GM20000 (cell line): ENCODE measurements around the gene SLC25A5.

Experiments used
- DNase-seq: peaks from one replicate; pipeline ENCODE4 v3.0.0; 2012; ENCODE audit warnings: low spot score
- TF ChIP-seq, protein P1 (sequence below): IDR thresholded peaks from 2 replicates; pipeline ENCODE4 v1.5.1; 2012; ENCODE audit warnings: mild to moderate bottlenecking, control low read depth; ENCODE audit errors: extremely low read depth, missing control alignments

SLC25A5 gene

GRCh38 chrX:119466970-119467369, 1.3 kb upstream of the SLC25A5 start:
- TF ChIP-seq, protein P1, sequence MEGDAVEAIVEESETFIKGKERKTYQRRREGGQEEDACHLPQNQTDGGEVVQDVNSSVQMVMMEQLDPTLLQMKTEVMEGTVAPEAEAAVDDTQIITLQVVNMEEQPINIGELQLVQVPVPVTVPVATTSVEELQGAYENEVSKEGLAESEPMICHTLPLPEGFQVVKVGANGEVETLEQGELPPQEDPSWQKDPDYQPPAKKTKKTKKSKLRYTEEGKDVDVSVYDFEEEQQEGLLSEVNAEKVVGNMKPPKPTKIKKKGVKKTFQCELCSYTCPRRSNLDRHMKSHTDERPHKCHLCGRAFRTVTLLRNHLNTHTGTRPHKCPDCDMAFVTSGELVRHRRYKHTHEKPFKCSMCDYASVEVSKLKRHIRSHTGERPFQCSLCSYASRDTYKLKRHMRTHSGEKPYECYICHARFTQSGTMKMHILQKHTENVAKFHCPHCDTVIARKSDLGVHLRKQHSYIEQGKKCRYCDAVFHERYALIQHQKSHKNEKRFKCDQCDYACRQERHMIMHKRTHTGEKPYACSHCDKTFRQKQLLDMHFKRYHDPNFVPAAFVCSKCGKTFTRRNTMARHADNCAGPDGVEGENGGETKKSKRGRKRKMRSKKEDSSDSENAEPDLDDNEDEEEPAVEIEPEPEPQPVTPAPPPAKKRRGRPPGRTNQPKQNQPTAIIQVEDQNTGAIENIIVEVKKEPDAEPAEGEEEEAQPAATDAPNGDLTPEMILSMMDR = no peak

DNA sequence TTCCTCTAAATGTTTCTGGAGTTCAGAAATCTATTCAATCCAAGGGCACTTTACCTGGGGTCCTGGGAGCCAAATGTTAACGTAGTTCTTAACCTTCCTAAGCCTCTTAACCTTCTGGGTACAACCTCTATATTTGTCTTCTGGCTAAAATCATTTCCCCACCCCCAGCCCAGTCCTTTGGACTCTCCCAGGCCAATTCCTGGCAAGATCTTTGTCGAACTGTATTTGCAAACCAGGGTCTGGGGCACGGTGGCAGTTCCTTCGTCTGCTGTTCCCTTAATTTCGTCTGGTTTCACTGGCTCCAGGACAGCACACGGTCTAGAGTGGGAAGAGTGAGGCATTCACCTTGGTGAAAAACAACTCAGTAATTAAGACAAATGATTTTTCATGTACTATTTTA, 811 bp upstream of the SLC25A5 start:
- TF ChIP-seq, protein P1 = no peak
- DNase-seq = no peak

More at GRCh38 chrX:119466970-119467369, 1.3 kb upstream of the SLC25A5 start:
- DNase-seq = no peak

DNA sequence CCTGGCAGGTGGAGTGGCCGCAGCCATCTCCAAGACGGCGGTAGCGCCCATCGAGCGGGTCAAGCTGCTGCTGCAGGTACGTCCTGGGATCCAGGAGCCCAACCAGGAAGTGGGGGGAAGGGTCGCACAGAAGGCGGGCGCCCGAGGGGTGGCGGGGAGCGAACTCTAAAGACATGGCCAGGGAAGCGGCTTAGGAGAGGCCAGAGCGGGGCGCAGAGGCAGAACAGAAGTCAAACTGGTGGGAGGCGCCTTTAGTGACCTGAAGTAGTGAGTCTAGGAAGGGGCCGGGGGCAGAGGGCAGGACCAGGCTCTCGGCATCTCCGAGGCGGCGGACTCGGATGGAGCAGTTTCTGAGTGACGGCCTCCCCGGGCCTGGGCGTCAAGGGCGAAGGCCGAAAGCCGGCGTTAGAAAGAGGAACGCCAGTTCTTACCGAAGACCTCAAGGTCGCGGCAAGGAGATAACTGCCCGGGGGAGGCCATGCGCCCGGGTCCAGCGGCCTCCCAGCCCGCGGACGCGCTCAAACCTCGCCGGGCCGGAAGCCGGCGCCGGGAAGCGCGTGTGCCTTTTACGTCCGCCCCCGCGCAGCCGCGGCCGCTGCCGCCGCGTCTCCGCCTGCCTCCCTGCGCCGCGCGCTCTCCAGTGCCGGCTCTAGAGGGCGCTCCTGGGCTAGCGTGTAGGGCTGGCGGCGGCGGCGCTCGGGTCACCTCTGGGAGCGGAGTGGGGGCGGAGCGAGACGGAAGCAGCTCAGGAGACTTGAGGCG, 488 bp downstream of the SLC25A5 start:
- peak; percentile 85 for DNase-seq
- TF ChIP-seq, protein P1 = peak; percentile 65

- no peak for DNase-seq
- TF ChIP-seq, protein P1 = no peak
These were observed 1.0 kb downstream of the SLC25A5 start for GRCh38 chrX:119469313-119469635.

DNA sequence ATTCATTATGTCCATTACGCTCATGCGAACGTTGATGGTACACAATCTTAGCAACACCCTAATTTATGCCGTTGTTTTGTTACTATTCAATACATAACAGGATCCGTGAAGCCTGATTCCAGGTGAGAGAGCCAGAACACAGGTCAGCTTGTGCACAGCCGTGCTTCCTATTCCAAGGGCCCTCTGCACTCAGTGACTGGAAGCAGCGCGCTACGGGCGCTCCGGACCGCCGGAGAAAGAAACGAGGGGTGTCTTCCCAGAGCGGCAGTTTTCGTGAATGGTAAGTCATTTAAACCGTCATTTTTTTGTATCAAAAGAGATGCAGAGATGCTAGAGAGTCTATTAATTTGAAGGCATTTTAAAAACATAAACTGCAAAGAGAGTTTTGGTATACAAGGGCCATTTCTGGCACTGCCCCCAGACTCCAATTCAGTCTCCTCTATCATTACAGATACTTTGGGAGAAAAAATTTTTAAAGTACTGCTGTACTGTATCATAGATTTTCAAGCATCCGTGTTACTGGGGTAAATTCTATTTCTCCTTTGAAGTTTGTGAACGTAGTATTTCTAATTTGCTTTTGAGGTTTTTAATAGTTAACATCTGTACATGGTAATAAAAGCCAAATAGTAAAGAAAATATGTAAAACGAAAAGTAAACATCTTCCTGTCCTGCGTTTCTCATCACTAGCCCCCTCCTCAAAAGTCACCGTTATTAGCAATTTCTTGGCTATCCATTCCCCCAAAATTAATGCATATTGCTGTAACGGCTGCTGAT, 6.6 kb downstream of the SLC25A5 start:
- no peak for DNase-seq
- TF ChIP-seq, protein P1 = no peak

GRCh38 chrX:119475389-119476101, 7.3 kb downstream of the SLC25A5 start:
- TF ChIP-seq, protein P1 = no peak
- no peak for DNase-seq

DNA sequence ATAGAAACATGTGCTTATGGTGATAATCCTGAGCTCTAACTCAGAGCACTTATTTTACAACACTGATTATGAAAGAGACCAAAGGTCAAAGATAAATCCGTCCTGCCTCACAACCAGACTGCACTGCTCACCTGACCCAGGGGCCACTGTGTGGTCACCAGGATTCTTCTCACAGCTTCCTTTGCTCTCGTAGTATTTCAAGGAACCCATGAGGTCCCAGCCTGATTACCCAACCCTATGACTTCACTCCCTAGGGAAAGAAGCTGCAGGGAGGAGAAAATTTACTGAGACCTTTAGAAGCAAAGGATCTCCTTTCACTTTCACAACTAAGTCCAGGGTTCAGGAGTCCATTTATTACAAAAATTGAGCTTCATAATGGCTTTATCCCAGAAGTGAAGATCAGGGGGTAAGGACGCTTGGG, 9.6 kb downstream of the SLC25A5 start:
- TF ChIP-seq, protein P1 = no peak
- DNase-seq = peak; percentile 4
